HepG2 (cell line): Measurements from ENCODE around the gene SH3YL1. TPM values are rescaled to one million over a fixed set of nuclear protein-coding genes. Genes with fewer than 3 reads are reported as not detected.

Experiments
- BORCS8-MEF2B ChIP-seq: sonication (generic); formaldehyde crosslinking; IDR thresholded peaks from 2 replicates; pipeline ENCODE4 v1.8.0; 2022; ENCODE audit warnings: mild to moderate bottlenecking, missing genetic modification reagents
- HES4 ChIP-seq: sonication (generic); formaldehyde crosslinking; IDR thresholded peaks from 2 replicates; pipeline ENCODE4 v1.9.0; 2021; ENCODE audit warnings: mild to moderate bottlenecking, missing genetic modification reagents, borderline replicate concordance
- HNRNPL ChIP-seq: fragments of 200-400 bp; formaldehyde crosslinking; IDR thresholded peaks from 2 replicates; pipeline ENCODE4 v1.6.1; 2017; ENCODE audit warnings: mild to moderate bottlenecking, low read depth, low read length
- HOXA9 ChIP-seq: sonication (generic); formaldehyde crosslinking; IDR thresholded peaks from 2 replicates; pipeline ENCODE4 v1.8.1; 2022; ENCODE audit warnings: missing genetic modification reagents, mild to moderate bottlenecking, moderate library complexity, borderline replicate concordance
- IRF2 ChIP-seq: IDR thresholded peaks from 2 replicates; pipeline ENCODE4 v1.6.1; 2018; ENCODE audit warnings: missing genetic modification reagents, missing compliant biosample characterization
- JUNB ChIP-seq: sonication (generic); formaldehyde crosslinking; IDR thresholded peaks from 2 replicates; pipeline ENCODE4 v1.8.0; 2022; ENCODE audit warnings: missing genetic modification reagents, mild to moderate bottlenecking, borderline replicate concordance
- LCORL ChIP-seq, 2 experiments: fragments of 450-650 bp in 1 of 2; sonication (generic) in 1 of 2; formaldehyde crosslinking in 1 of 2; IDR thresholded peaks; 2 replicates each; pipeline versions ENCODE4 v1.5.0 to v1.6.1; 2017 to 2020; ENCODE audit warnings: antibody characterized with exemption in 1 of 2, missing genetic modification reagents in 1 of 2
- MED8 ChIP-seq: sonication (generic); formaldehyde crosslinking; IDR thresholded peaks from 2 replicates; pipeline ENCODE4 v1.8.1; 2023; ENCODE audit warnings: mild to moderate bottlenecking, missing genetic modification reagents; ENCODE audit not compliant: insufficient replicate concordance
- PAXIP1 ChIP-seq: sonication (generic); formaldehyde crosslinking; conservative IDR thresholded peaks from 2 replicates; pipeline ENCODE4 v1.4.0; 2020; ENCODE audit warnings: mild to moderate bottlenecking, missing genetic modification reagents, moderate library complexity
- ZBTB34 ChIP-seq: sonication (generic); formaldehyde crosslinking; IDR thresholded peaks from 2 replicates; pipeline ENCODE4 v1.8.0; 2022; ENCODE audit warnings: mild to moderate bottlenecking, missing genetic modification reagents
- ZBTB44 ChIP-seq: sonication (generic); formaldehyde crosslinking; IDR thresholded peaks from 2 replicates; pipeline ENCODE4 v1.4.0; 2020; ENCODE audit warnings: missing genetic modification reagents
- ZBTB46 ChIP-seq: sonication (generic); formaldehyde crosslinking; IDR thresholded peaks from 2 replicates; pipeline ENCODE4 v1.4.0; 2020; ENCODE audit warnings: mild to moderate bottlenecking, missing genetic modification reagents, borderline replicate concordance
- ZNF124 ChIP-seq: sonication (generic); formaldehyde crosslinking; IDR thresholded peaks from 2 replicates; pipeline ENCODE4 v1.4.0; 2020; ENCODE audit warnings: missing genetic modification reagents
- ZNF253 ChIP-seq: sonication (generic); formaldehyde crosslinking; IDR thresholded peaks from 2 replicates; pipeline ENCODE4 v1.8.0; 2022; ENCODE audit warnings: mild to moderate bottlenecking, missing genetic modification reagents, borderline replicate concordance
- ZNF598 ChIP-seq: sonication (generic); formaldehyde crosslinking; IDR thresholded peaks from 2 replicates; pipeline ENCODE4 v1.5.1; 2020; ENCODE audit warnings: mild to moderate bottlenecking, missing genetic modification reagents, borderline replicate concordance
- ZNF746 ChIP-seq: sonication (generic); formaldehyde crosslinking; IDR thresholded peaks from 2 replicates; pipeline ENCODE4 v1.8.0; 2022; ENCODE audit warnings: mild to moderate bottlenecking, missing genetic modification reagents
- ZNF747 ChIP-seq: sonication (generic); formaldehyde crosslinking; IDR thresholded peaks from 2 replicates; pipeline ENCODE4 v1.8.1; 2023; ENCODE audit warnings: missing genetic modification reagents, mild to moderate bottlenecking, borderline replicate concordance
- ZNF841 ChIP-seq: sonication (generic); formaldehyde crosslinking; IDR thresholded peaks from 2 replicates; pipeline ENCODE4 v1.8.1; 2023; ENCODE audit warnings: missing genetic modification reagents, borderline replicate concordance
- polyA plus RNA-seq, 8 experiments: library from polyadenylated mRNA; depleted of rRNA in 3 of 8; stranded (reverse) in 7 of 8; unstranded in 1 of 8; fragments of >200 nt; fragmentation: Illumina TruSeq in 4 of 8; extraction: Trizol in 4 of 8; gene quantifications; 2 replicates each; pipeline versions ENCODE4 v1.2.1 to v1.2.3, GENCODE V29; 2011 to 2016; ENCODE audit warnings: low read depth in 4 of 8, missing spikeins in 1 of 8, mixed read lengths in 1 of 8; ENCODE audit not compliant: insufficient read depth in 1 of 8
- total RNA-seq, 5 experiments: library from RNA; depleted of rRNA; stranded (reverse); fragments of >200 nt; fragmentation: Illumina TruSeq; extraction: Trizol; gene quantifications; 2 replicates each; pipeline ENCODE4 v1.2.3, GENCODE V29; 2016; ENCODE audit warnings: low read depth in 1 of 5

Gene SH3YL1
- total and polyA plus RNA-seq, 2 of the 13 experiments (the other 11 are each of a cell fraction or from before 2014, with no cell fraction given) = 13.0 to 48.2 TPM

GRCh38 chr2:264493-265468 is 949 bp upstream of the SH3YL1 start, which contains the start of gene ACP1 (continued):
- TF ChIP-seq ZNF746 = no peak
- TF ChIP-seq ZNF253 (CRISPR knock-in tag) = peak; percentile 64; the same call in 1 of the 2 replicates
- peak; percentile 94 for TF ChIP-seq ZNF598 (CRISPR knock-in tag)
- TF ChIP-seq HOXA9 (CRISPR knock-in tag) = peak; percentile 13; the same call in 1 of the 2 replicates
- TF ChIP-seq JUNB (CRISPR knock-in tag) = no peak
- no peak; the same call in 1 of the 2 replicates for TF ChIP-seq ZBTB44 (CRISPR knock-in tag)
- TF ChIP-seq PAXIP1 (CRISPR knock-in tag) = peak; percentile 26; the same call in 1 of the 2 replicates
- TF ChIP-seq HNRNPL = no peak
- TF ChIP-seq ZNF747 = 0 out of 2 replicates have a peak, but pooled peaks have one; percentile 67
- TF ChIP-seq LCORL (IDR thresholded peaks at IDR 0.05) = no peak
- TF ChIP-seq LCORL (CRISPR knock-in tag; IDR thresholded peaks at IDR 0.05) = 0 out of 2 replicates have a peak, but pooled peaks have one; percentile 16
- 0 out of 2 replicates have a peak, but pooled peaks have one; percentile 61 for TF ChIP-seq ZNF124
- TF ChIP-seq BORCS8-MEF2B (CRISPR knock-in tag) = peak; percentile 97
- no peak for TF ChIP-seq ZBTB46
- peak; percentile 71; the same call in 1 of the 2 replicates for TF ChIP-seq HES4
- TF ChIP-seq MED8 (CRISPR knock-in tag) = peak; percentile 67
- 0 out of 2 replicates have a peak, but pooled peaks have one; percentile 0 for TF ChIP-seq ZBTB34 (CRISPR knock-in tag)
- TF ChIP-seq IRF2 (CRISPR knock-in tag) = peak; percentile 36; the same call in 1 of the 2 replicates
- TF ChIP-seq ZNF841 (CRISPR knock-in tag) = 0 out of 2 replicates have a peak, but pooled peaks have one; percentile 5
